ENCODE data around the gene RECK. TPM values are rescaled to one million over a fixed set of nuclear protein-coding genes. Genes with fewer than 3 reads are reported as not detected.

The RECK gene
- total RNA-seq, 1 experiment from 2014 or later, result 10.3 TPM

DNA sequence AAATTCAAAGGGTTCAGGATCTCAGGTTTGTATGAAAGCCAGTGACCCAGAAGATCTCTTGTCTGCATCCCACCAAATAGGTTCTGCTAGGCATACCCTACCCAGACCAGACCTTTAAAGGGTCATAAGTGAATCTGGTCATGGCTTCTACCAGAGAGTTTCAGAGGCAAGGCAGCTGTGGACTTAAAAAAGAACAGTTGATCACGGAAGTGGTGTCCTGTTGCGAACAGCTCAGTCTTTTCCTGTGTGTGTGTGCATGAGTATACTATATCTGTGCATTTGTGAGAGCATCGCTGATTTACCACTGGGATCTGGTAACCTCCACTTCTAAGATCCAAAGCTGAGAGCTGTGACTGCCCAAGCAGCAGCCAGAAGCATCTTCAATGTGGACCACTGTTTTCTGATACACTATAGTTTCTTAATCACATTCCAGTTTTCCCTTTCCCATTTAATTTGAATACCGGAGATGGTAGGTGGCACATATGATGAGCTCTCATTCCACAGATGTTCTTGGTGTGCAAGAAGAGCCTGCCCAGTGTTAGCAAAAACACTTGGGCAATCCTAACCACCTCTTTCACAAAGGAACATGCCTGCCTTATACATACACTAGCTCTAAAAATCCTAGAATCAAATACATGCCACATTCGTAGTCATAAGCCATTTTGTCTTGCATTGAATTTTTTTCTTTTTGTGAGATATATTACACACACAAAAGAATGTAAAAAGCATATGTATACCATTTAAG, 42.6 kb upstream of the RECK start:
- H4K5ac ChIP-seq (ENCODE audit: insufficient read length, low read depth, low read length), result no peak overlapping the region
- H3K27me3 Mint-ChIP-seq (ENCODE audit: low read depth), result peaks cover 29% of the 10 kb centered on the region

More for the DNA sequence above, 42.6 kb upstream of the RECK start:
- Histone ChIP-seq H3K4me2 (ENCODE audit: insufficient read depth, insufficient read length, low read length) (no peak overlapping the region), H3K4ac (ENCODE audit: low read depth, low read length) (no peak overlapping the region), H3K79me2 (ENCODE audit: insufficient read depth, low read length) (no peaks in the 10 kb centered on the region), H4K20me1 (ENCODE audit: control insufficient read depth, insufficient read depth, insufficient read length) (no peaks in the 10 kb centered on the region), H3K4me1 (ENCODE audit: insufficient read depth, low read length) (0 out of 2 replicates have a peak, but pooled peaks cover 1% of the 10 kb centered on the region), H3K27ac (ENCODE audit: insufficient read length, low read depth, low read length) (no peak overlapping the region), H2AFZ (ENCODE audit: low read length) (no peak overlapping the region), H2BK20ac (ENCODE audit: low read depth, low read length, poor library complexity, severe bottlenecking) (no peak overlapping the region), H2BK15ac (ENCODE audit: low read depth, low read length) (no peak overlapping the region), H3K14ac (ENCODE audit: insufficient read depth, low read length) (no peak overlapping the region), H3K9ac (ENCODE audit: extremely low read depth, insufficient read length, low read length) (no peak overlapping the region), H3K79me1 (ENCODE audit: insufficient read depth, low read depth, low read length, poor library complexity, severe bottlenecking) (no peaks in the 10 kb centered on the region), H3K9me3 (ENCODE audit: control insufficient read depth, low read depth, low read length) (peaks cover 4% of the 10 kb centered on the region), H4K8ac (replicated peaks; ENCODE audit: insufficient read length, low read depth, low read length) (no peak overlapping the region), H2BK5ac (ENCODE audit: insufficient read length, low read length) (no peak overlapping the region), H4K91ac (ENCODE audit: insufficient read length, low read depth, low read length) (no peak overlapping the region), H3K56ac (ENCODE audit: insufficient read length, low read depth, low read length) (no peak overlapping the region), H2BK120ac (ENCODE audit: low read depth, low read length, poor library complexity, severe bottlenecking) (no peak overlapping the region), H2BK12ac (ENCODE audit: insufficient read length, low read depth, low read length) (no peak overlapping the region), H3K23ac (ENCODE audit: insufficient read length, low read depth, low read length) (no peak overlapping the region), H2AK5ac (ENCODE audit: insufficient read length, low read length) (no peak overlapping the region), H3T11ph (ENCODE audit: low read length) (no peak overlapping the region), H3K27me3 (ENCODE audit: insufficient read depth, low read length) (no peaks in the 10 kb centered on the region), H3K18ac (ENCODE audit: insufficient read length, low read depth, low read length) (no peak overlapping the region), H3K23me2 (ENCODE audit: insufficient read length, low read depth, low read length, poor library complexity, severe bottlenecking) (no peaks in the 10 kb centered on the region)
- no CpG with 5 or more reads among the region's 5 CpGs for WGBS (ENCODE audit: extremely low coverage, insufficient read length, low lambda C conversion rate)
- TF ChIP-seq, protein P1, sequence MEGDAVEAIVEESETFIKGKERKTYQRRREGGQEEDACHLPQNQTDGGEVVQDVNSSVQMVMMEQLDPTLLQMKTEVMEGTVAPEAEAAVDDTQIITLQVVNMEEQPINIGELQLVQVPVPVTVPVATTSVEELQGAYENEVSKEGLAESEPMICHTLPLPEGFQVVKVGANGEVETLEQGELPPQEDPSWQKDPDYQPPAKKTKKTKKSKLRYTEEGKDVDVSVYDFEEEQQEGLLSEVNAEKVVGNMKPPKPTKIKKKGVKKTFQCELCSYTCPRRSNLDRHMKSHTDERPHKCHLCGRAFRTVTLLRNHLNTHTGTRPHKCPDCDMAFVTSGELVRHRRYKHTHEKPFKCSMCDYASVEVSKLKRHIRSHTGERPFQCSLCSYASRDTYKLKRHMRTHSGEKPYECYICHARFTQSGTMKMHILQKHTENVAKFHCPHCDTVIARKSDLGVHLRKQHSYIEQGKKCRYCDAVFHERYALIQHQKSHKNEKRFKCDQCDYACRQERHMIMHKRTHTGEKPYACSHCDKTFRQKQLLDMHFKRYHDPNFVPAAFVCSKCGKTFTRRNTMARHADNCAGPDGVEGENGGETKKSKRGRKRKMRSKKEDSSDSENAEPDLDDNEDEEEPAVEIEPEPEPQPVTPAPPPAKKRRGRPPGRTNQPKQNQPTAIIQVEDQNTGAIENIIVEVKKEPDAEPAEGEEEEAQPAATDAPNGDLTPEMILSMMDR (conservative IDR thresholded peaks at IDR 0.05), result no peak
- Mint-ChIP-seq H3K36me3 (ENCODE audit: insufficient read depth in 1 of 3, low read depth in 3 of 3) (0 out of 7 replicates have a peak, but pooled peaks cover 0 to 4% (median 0%) of the 10 kb centered on the region in 3 experiments), H3K4me1 (peaks cover 0 to 8% of the 10 kb centered on the region in 2 experiments; a peak in 2 of 4 replicates), H3K4me3 (no peak overlapping the region), H3K9me3 (peaks cover 9 to 15% of the 10 kb centered on the region in 2 experiments; a peak in 4 of 5 replicates), H3K27ac (no peak overlapping the region)
- no peak for DNase-seq

All from H9 (cell line).